Measurements from ENCODE around the gene RASSF4.

DNA sequence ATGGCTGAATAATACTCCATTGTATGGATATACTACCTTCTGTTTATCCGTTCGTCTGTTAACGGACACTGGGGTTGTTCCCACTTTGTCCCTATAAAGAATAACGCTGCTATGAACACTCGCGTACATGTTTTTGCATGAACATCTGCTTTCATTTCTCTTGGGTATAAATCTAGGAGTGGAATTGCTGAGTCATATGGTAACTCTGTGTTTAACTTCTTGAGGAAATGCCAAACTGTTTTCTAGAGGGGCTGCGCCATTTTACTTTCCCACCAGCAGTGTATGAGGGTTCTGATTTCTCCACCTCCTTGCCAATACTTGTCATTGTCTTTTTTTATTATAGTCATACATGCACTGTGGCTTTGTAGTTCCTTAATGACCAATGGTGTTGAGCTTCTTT, 20.6 kb upstream of the RASSF4 start:
- TF ChIP-seq, protein P1, sequence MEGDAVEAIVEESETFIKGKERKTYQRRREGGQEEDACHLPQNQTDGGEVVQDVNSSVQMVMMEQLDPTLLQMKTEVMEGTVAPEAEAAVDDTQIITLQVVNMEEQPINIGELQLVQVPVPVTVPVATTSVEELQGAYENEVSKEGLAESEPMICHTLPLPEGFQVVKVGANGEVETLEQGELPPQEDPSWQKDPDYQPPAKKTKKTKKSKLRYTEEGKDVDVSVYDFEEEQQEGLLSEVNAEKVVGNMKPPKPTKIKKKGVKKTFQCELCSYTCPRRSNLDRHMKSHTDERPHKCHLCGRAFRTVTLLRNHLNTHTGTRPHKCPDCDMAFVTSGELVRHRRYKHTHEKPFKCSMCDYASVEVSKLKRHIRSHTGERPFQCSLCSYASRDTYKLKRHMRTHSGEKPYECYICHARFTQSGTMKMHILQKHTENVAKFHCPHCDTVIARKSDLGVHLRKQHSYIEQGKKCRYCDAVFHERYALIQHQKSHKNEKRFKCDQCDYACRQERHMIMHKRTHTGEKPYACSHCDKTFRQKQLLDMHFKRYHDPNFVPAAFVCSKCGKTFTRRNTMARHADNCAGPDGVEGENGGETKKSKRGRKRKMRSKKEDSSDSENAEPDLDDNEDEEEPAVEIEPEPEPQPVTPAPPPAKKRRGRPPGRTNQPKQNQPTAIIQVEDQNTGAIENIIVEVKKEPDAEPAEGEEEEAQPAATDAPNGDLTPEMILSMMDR (tag by site-specific recombination; IDR thresholded peaks at IDR 0.05) = no peak
- no peak for TF ChIP-seq ZNF626 (tag by site-specific recombination; IDR thresholded peaks at IDR 0.05)
- TF ChIP-seq ZNF292 (tag by site-specific recombination; IDR thresholded peaks at IDR 0.05; ENCODE audit: borderline replicate concordance, low read depth) = no peak
- no peak for TF ChIP-seq YY1 (tag by site-specific recombination; IDR thresholded peaks at IDR 0.05)
- TF ChIP-seq, protein P2, sequence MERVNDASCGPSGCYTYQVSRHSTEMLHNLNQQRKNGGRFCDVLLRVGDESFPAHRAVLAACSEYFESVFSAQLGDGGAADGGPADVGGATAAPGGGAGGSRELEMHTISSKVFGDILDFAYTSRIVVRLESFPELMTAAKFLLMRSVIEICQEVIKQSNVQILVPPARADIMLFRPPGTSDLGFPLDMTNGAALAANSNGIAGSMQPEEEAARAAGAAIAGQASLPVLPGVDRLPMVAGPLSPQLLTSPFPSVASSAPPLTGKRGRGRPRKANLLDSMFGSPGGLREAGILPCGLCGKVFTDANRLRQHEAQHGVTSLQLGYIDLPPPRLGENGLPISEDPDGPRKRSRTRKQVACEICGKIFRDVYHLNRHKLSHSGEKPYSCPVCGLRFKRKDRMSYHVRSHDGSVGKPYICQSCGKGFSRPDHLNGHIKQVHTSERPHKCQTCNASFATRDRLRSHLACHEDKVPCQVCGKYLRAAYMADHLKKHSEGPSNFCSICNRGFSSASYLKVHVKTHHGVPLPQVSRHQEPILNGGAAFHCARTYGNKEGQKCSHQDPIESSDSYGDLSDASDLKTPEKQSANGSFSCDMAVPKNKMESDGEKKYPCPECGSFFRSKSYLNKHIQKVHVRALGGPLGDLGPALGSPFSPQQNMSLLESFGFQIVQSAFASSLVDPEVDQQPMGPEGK (tag by site-specific recombination; IDR thresholded peaks at IDR 0.05) = no peak
